ENCODE results near the gene LARP6. TPM values are rescaled to one million over a fixed set of nuclear protein-coding genes. Genes with fewer than 3 reads are reported as not detected.

Gene LARP6
- total and polyA plus RNA-seq, 2 experiments from 2014 or later: 20.0 to 22.4 TPM

GRCh38 chr15:70783610-70784022 lies 70.3 kb downstream of the LARP6 start:
- Histone ChIP-seq H4K20me1 (replicated peaks; ENCODE audit: insufficient read depth) (no peaks in the 10 kb centered on the region), H3K9me2 (ENCODE audit: insufficient read depth) (no peaks in the 10 kb centered on the region), H3K27ac (ENCODE audit: low read depth) (no peak overlapping the region), H3F3A (replicated peaks; ENCODE audit: low read depth) (no peaks in the 10 kb centered on the region), H3K4me2 (no peak overlapping the region), H3K4me1 (ENCODE audit: insufficient read depth) (no peaks in the 10 kb centered on the region), H3K36me3 (ENCODE audit: insufficient read depth) (no peaks in the 10 kb centered on the region), H2AFZ (no peak overlapping the region), H3K4me3 (no peak overlapping the region), H3K27me3 (ENCODE audit: insufficient read depth) (no peaks in the 10 kb centered on the region), H3K79me2 (replicated peaks; ENCODE audit: insufficient read depth) (no peaks in the 10 kb centered on the region)
- H3K9me3 Mint-ChIP-seq: no peaks in the 10 kb centered on the region
- H3K4me3 Mint-ChIP-seq: no peak overlapping the region
- no peaks in the 10 kb centered on the region for H3K36me3 Mint-ChIP-seq (ENCODE audit: low read depth)
- H3K27ac Mint-ChIP-seq: no peak overlapping the region
- H3K27me3 Mint-ChIP-seq (ENCODE audit: insufficient read depth, low read depth, poor library complexity): peaks cover 2% of the 10 kb centered on the region
- DNase-seq (ENCODE audit: low spot score) (no peak), ATAC-seq (no peak)
- no peaks in the 10 kb centered on the region; the same call in 2 of the 3 replicates for H3K4me1 Mint-ChIP-seq
- TF ChIP-seq ZNF462 (CRISPR knock-in tag; IDR thresholded peaks at IDR 0.05) (no peak), CREB1 (CRISPR knock-in tag; IDR thresholded peaks at IDR 0.05; ENCODE audit: low read depth) (no peak), NANOG (IDR thresholded peaks at IDR 0.05; ENCODE audit: borderline replicate concordance) (no peak), EZH2phosphoT487 (IDR thresholded peaks at IDR 0.05; ENCODE audit: unreplicated experiment) (no peak), ZNF114 (CRISPR knock-in tag; IDR thresholded peaks at IDR 0.05) (no peak), ETS1 (IDR thresholded peaks at IDR 0.05) (no peak), CTCF (conservative IDR thresholded peaks at IDR 0.05; ENCODE audit: low read depth in 2 of 2) (no peak), JUNB (IDR thresholded peaks at IDR 0.05; ENCODE audit: unreplicated experiment) (no peak)

Data from GM23338 (cell line).